CD14-positive monocyte (primary cell): ENCODE results near the gene SYNJ2. TPM values are rescaled to one million over a fixed set of nuclear protein-coding genes. Genes with fewer than 3 reads are reported as not detected.

ENCODE experiments used
- DNase-seq, 3 donors: peaks; one replicate each; pipeline ENCODE4 v3.0.0-alpha.2; 2011 to 2022
- H2AFZ ChIP-seq: 2 replicates; pipeline ENCODE4 v1.6.0; 2012; ENCODE audit warnings: mild to moderate bottlenecking, low read depth, low read length, inconsistent platforms; ENCODE audit not compliant: insufficient read depth, poor library complexity, severe bottlenecking
- H3K27ac ChIP-seq, 2 donors: 1 replicate in 1 of 2; 2 replicates in 1 of 2; pipeline ENCODE4 v1.5.1; 2012 to 2013; ENCODE audit warnings: low read length in 2 of 2, control low read depth in 1 of 2, inconsistent platforms in 1 of 2, low read depth in 1 of 2, mild to moderate bottlenecking in 1 of 2
- H3K27me3 ChIP-seq, 2 donors: one replicate each; pipeline versions ENCODE4 v1.6.0 to v1.6.1; 2011 to 2013; ENCODE audit warnings: low read length in 2 of 2; ENCODE audit not compliant: control insufficient read depth in 2 of 2, insufficient read depth in 2 of 2
- H3K36me3 ChIP-seq, 2 donors: replicated peaks in 1 of 2; 1 replicate in 1 of 2; 2 replicates in 1 of 2; pipeline versions ENCODE4 v1.5.1 to v1.6.1; 2012 to 2013; ENCODE audit warnings: low read length in 2 of 2, control low read depth in 1 of 2, inconsistent platforms in 1 of 2, mild to moderate bottlenecking in 1 of 2; ENCODE audit not compliant: insufficient read depth in 2 of 2, control insufficient read depth in 1 of 2
- H3K4me1 ChIP-seq, 2 donors: 1 replicate in 1 of 2; 2 replicates in 1 of 2; pipeline versions ENCODE4 v1.5.1 to v1.6.1; 2012 to 2013; ENCODE audit warnings: low read length in 2 of 2, control low read depth in 1 of 2, inconsistent platforms in 1 of 2, mild to moderate bottlenecking in 1 of 2, moderate library complexity in 1 of 2; ENCODE audit not compliant: insufficient read depth in 2 of 2, control insufficient read depth in 1 of 2
- H3K4me2 ChIP-seq: replicated peaks from 2 replicates; pipeline ENCODE3; 2012; ENCODE audit warnings: low read length, moderate library complexity, mild to moderate bottlenecking; ENCODE audit not compliant: poor library complexity, severe bottlenecking; ENCODE audit errors: extremely low read depth
- H3K4me3 ChIP-seq, 3 experiments: fragments of 200-600 bp in 1 of 3; sonication (generic) in 1 of 3; replicated peaks in 1 of 3; 1 replicate in 2 of 3; 2 replicates in 1 of 3; pipeline ENCODE4 v1.5.1; 2011 to 2013; ENCODE audit warnings: low read length in 3 of 3, mild to moderate bottlenecking in 3 of 3, control low read depth in 2 of 3, low read depth in 2 of 3, inconsistent platforms in 1 of 3, moderate library complexity in 1 of 3
- H3K79me2 ChIP-seq: 2 replicates; pipeline ENCODE4 v1.6.0; 2012; ENCODE audit warnings: mild to moderate bottlenecking, control low read depth, inconsistent platforms, low read length, moderate library complexity; ENCODE audit not compliant: insufficient read depth
- H3K9ac ChIP-seq: 2 replicates; pipeline ENCODE4 v1.6.0; 2017; ENCODE audit warnings: low read length, mild to moderate bottlenecking; ENCODE audit not compliant: insufficient read depth, poor library complexity, severe bottlenecking
- H3K9me3 ChIP-seq, 2 donors: replicated peaks in 1 of 2; 1 replicate in 1 of 2; 2 replicates in 1 of 2; pipeline versions ENCODE4 v1.5.1 to v1.6.1; 2012 to 2013; ENCODE audit warnings: low read length in 2 of 2, control low read depth in 1 of 2; ENCODE audit not compliant: control insufficient read depth in 1 of 2, insufficient read depth in 1 of 2
- H4K20me1 ChIP-seq: 2 replicates; pipeline ENCODE4 v1.6.0; 2012; ENCODE audit warnings: mild to moderate bottlenecking, low read length, control low read depth, moderate library complexity; ENCODE audit not compliant: insufficient read depth
- H3K27ac Mint-ChIP-seq, 7 donors: one replicate each; pipeline ENCODE4 v1.8.0; 2020; ENCODE audit warnings: mild to moderate bottlenecking in 7 of 7, mixed read lengths in 7 of 7, moderate library complexity in 6 of 7, inconsistent platforms in 2 of 7
- H3K27me3 Mint-ChIP-seq, 3 donors: one replicate each; pipeline ENCODE4 v1.8.0; 2021 to 2022; ENCODE audit warnings: low read depth in 3 of 3, mild to moderate bottlenecking in 3 of 3, mixed read lengths in 3 of 3, moderate library complexity in 3 of 3, inconsistent platforms in 1 of 3
- H3K36me3 Mint-ChIP-seq, 2 donors: one replicate each; pipeline ENCODE4 v1.8.0; 2020; ENCODE audit warnings: mixed read lengths in 2 of 2, inconsistent platforms in 1 of 2, mild to moderate bottlenecking in 1 of 2
- H3K4me1 Mint-ChIP-seq: one replicate; pipeline ENCODE4 v1.8.0; 2020; ENCODE audit warnings: mild to moderate bottlenecking, mixed read lengths
- H3K4me3 Mint-ChIP-seq, 2 donors: one replicate each; pipeline ENCODE4 v1.8.0; 2020; ENCODE audit warnings: mild to moderate bottlenecking in 2 of 2, mixed read lengths in 2 of 2, moderate library complexity in 1 of 2
- H3K9me3 Mint-ChIP-seq, 7 donors: one replicate each; pipeline ENCODE4 v1.8.0; 2020 to 2022; ENCODE audit warnings: mixed read lengths in 7 of 7, mild to moderate bottlenecking in 6 of 7, moderate library complexity in 6 of 7, inconsistent platforms in 2 of 7
- CTCF ChIP-seq: fragments of 200-600 bp; IDR thresholded peaks from one replicate; pipeline ENCODE4 v1.8.0; 2022; ENCODE audit warnings: antibody characterized with exemption, mild to moderate bottlenecking
- WGBS: methylation state at CpG from one replicate; pipeline ENCODE4 v1.1.5; 2013; ENCODE audit warnings: missing lambda C conversion rate; ENCODE audit not compliant: insufficient coverage; 5-methylcytosine and 5-hydroxymethylcytosine counted together
- intact Hi-C, 2 donors: fragments of 100-400 bp; cut with micrococcal nuclease; formaldehyde crosslinking; loops; one replicate each; pipeline versions ENCODE4 v1.15.0 to v1.15.1; 2023
- polyA plus RNA-seq, 3 donors: library from polyadenylated mRNA; depleted of rRNA in 1 of 3; unstranded in 2 of 3; stranded (reverse) in 1 of 3; fragments of 300-500 nt in 2 of 3; fragments of >200 nt in 1 of 3; fragmentation: Illumina TruSeq in 2 of 3; gene quantifications; 1 replicate in 2 of 3; 2 replicates in 1 of 3; pipeline ENCODE4 v1.2.3, GENCODE V29; 2012 to 2021

The SYNJ2 gene
- polyA plus RNA-seq, 3 donors, result 0.82 to 2.0 (median 1.6) TPM

- H4K20me1 ChIP-seq, result no peaks in the 10 kb centered on the region
- H2AFZ ChIP-seq, result no peak overlapping the region
- no peak for TF ChIP-seq CTCF
- no peaks in the 10 kb centered on the region for H3K27me3 ChIP-seq
- H3K4me3 ChIP-seq, result no peak overlapping the region
- no peaks in the 10 kb centered on the region for H3K4me1 ChIP-seq
- H3K36me3 Mint-ChIP-seq, result no peaks in the 10 kb centered on the region
- no peak overlapping the region for H3K27ac ChIP-seq
- intact Hi-C loops, result no loop called here
- DNase-seq, result no peak
- no peak overlapping the region for H3K4me2 ChIP-seq
- peaks cover 2% of the 10 kb centered on the region for H3K4me1 Mint-ChIP-seq
- H3K27me3 Mint-ChIP-seq, result peaks cover 6 to 18% (median 7%) of the 10 kb centered on the region in 3 donors
- H3K9me3 ChIP-seq, result peaks cover 10 to 16% of the 10 kb centered on the region in 2 donors
- H3K79me2 ChIP-seq, result no peaks in the 10 kb centered on the region
- 97% methylated on average over 4 of the region's 7 CpGs for WGBS
- no peak overlapping the region for H3K9ac ChIP-seq
- H3K36me3 ChIP-seq, result no peaks in the 10 kb centered on the region
- no peak overlapping the region for H3K4me3 Mint-ChIP-seq
- no peak overlapping the region for H3K27ac Mint-ChIP-seq
- H3K9me3 Mint-ChIP-seq, result peaks cover 6 to 23% (median 18%) of the 10 kb centered on the region in 7 donors
Measured at GRCh38 chr6:157953580-157954091, 28.0 kb upstream of the SYNJ2 start.

GRCh38 chr6:157954150-157955117 lies 27.2 kb upstream of the SYNJ2 start:
- Mint-ChIP-seq H3K4me1 (peaks cover 2% of the 10 kb centered on the region), H3K27ac (peak overlapping the region in 1 of 7 donors; percentile 28), H3K27me3 (peaks cover 6 to 18% (median 7%) of the 10 kb centered on the region in 3 donors), H3K4me3 (no peak overlapping the region), H3K9me3 (peaks cover 9 to 31% (median 25%) of the 10 kb centered on the region in 7 donors), H3K36me3 (no peaks in the 10 kb centered on the region)
- no peaks in the 10 kb centered on the region for H3K36me3 ChIP-seq
- no peak overlapping the region for H3K4me2 ChIP-seq
- peaks cover 18% of the 10 kb centered on the region in 2 donors for H3K9me3 ChIP-seq
- H3K9ac ChIP-seq, result no peak overlapping the region
- no peaks in the 10 kb centered on the region for H3K79me2 ChIP-seq
- H3K27ac ChIP-seq, result no peak overlapping the region
- no peaks in the 10 kb centered on the region for H3K27me3 ChIP-seq
- intact Hi-C loops, result no loop called here
- DNase-seq, result no peak
- no peaks in the 10 kb centered on the region for H4K20me1 ChIP-seq
- TF ChIP-seq CTCF, result no peak
- H2AFZ ChIP-seq, result no peak overlapping the region
- H3K4me3 ChIP-seq, result no peak overlapping the region
- no peaks in the 10 kb centered on the region for H3K4me1 ChIP-seq
- 88% methylated on average over 33 of the region's 34 CpGs for WGBS
